Ovary (tissue), 9 donors: Measurements from ENCODE around the gene SCARF2. TPM values are rescaled to one million over a fixed set of nuclear protein-coding genes. Genes with fewer than 3 reads are reported as not detected.

Experiments used
- DNase-seq, 5 donors: peaks; one replicate each; pipeline ENCODE4 v3.0.0-alpha.2; 2019 to 2020
- H3K27ac ChIP-seq, 2 donors: fragments of 200-600 bp; one replicate each; pipeline versions ENCODE4 v1.5.1 to v1.8.0; 2019 to 2022
- H3K27me3 ChIP-seq: fragments of 200-600 bp; one replicate; pipeline ENCODE4 v1.8.0; 2022
- H3K36me3 ChIP-seq: fragments of 200-600 bp; sonication (generic); one replicate; pipeline ENCODE4 v1.5.1; 2019
- H3K4me1 ChIP-seq: one replicate; pipeline ENCODE4 v1.8.1; 2013; ENCODE audit warnings: mild to moderate bottlenecking, moderate library complexity; ENCODE audit not compliant: insufficient read depth
- H3K4me3 ChIP-seq: fragments of 200-600 bp; sonication (generic); one replicate; pipeline ENCODE4 v1.5.1; 2017
- H3K9me3 ChIP-seq, 2 donors: fragments of 200-600 bp in 1 of 2; sonication (generic) in 1 of 2; one replicate each; pipeline versions ENCODE4 v1.5.1 to v1.8.1; 2013 to 2019; ENCODE audit warnings: mild to moderate bottlenecking in 1 of 2, moderate library complexity in 1 of 2
- CTCF ChIP-seq, 3 donors: fragments of 450-650 bp in 2 of 3; fragments of 200-600 bp in 1 of 3; IDR thresholded peaks; one replicate each; pipeline versions ENCODE4 v1.5.1 to v1.8.0; 2016 to 2022; ENCODE audit warnings: antibody characterized with exemption in 3 of 3, mild to moderate bottlenecking in 1 of 3
- EP300 ChIP-seq: sonication (generic); formaldehyde crosslinking; IDR thresholded peaks from one replicate; pipeline ENCODE4 v1.6.1; 2017; ENCODE audit warnings: antibody characterized with exemption
- POLR2A ChIP-seq: fragments of 450-650 bp; IDR thresholded peaks from one replicate; pipeline ENCODE4 v1.6.1; 2017; ENCODE audit warnings: antibody characterized with exemption, mild to moderate bottlenecking, moderate library complexity
- WGBS, 3 donors: extraction: QIAGEN DNeasy Blood & Tissue Kit in 1 of 3; methylation state at CpG; one replicate each; pipeline versions ENCODE4 v1.1.5 to v1.1.7; 2013 to 2017; 5-methylcytosine and 5-hydroxymethylcytosine counted together
- intact Hi-C, 4 donors: fragments of 100-400 bp; cut with DNase I; formaldehyde crosslinking; loops; one replicate each; pipeline versions ENCODE4 v1.11.0 to v1.15.1; 2022 to 2023
- polyA plus RNA-seq, 2 donors: library from polyadenylated mRNA; stranded (reverse); fragments of 200-250 nt in 1 of 2; fragments of 350-450 nt in 1 of 2; fragmentation: Illumina TruSeq in 1 of 2; extraction: RNeasy Lipid Tissue Mini Kit (QIAGEN cat#74804) in 1 of 2; gene quantifications; one replicate each; pipeline ENCODE4 v1.2.3, GENCODE V29; 2013 to 2014
- total RNA-seq, 7 donors: library from RNA; depleted of rRNA in 2 of 7; stranded (reverse); fragments of >200 nt in 2 of 7; fragmentation: NEBNext Ultra II Directional in 3 of 7; extraction: Animal tissue kit (Norgen Biotek cat#: 25700) in 3 of 7; gene quantifications; one replicate each; pipeline versions ENCODE4 v1.1.0 to v1.2.4, GENCODE V29; 2016 to 2023
- donor health status: DM: no; HTN: no; CAD: no; lungs with moderate emphysema.
- donor health status: DM: no; HTN: no; CAD: no.
- donor health status: Bipolar disorder and iron deficiency.
- donor health status: DM: yes; HTN: yes; CAD: no.
- donor health status: DM: no; HTN: no; CAD: no.
- donor health status: DM: yes; HTN: yes; CAD: no.

Gene SCARF2
- total and polyA plus RNA-seq, 9 donors = 2.1 to 44.6 (median 19.9) TPM

GRCh38 chr22:20428496-20429253 is 8.9 kb downstream of the SCARF2 start:
- intact Hi-C loops = loop anchor here in 1 of 4 donors (10.0 kb wide), 1 partner anchor 146 kb away; no protein-coding TSS in a partner anchor
- H3K27ac ChIP-seq = no peak overlapping the region
- no peak overlapping the region for H3K4me3 ChIP-seq
- peaks cover 1% of the 10 kb centered on the region for H3K4me1 ChIP-seq
- no peak for TF ChIP-seq POLR2A
- TF ChIP-seq EP300 = no peak
- no peak for TF ChIP-seq CTCF (IDR thresholded peaks at IDR 0.05)
- no peaks in the 10 kb centered on the region for H3K36me3 ChIP-seq
- WGBS, 3 donors = 88 to 93% (median 90%) methylated on average over 23 of the region's 23 CpGs
- no peaks in the 10 kb centered on the region for H3K27me3 ChIP-seq
- peak in 2 of 5 donors; percentile 12 to 27 for DNase-seq
- no peaks in the 10 kb centered on the region for H3K9me3 ChIP-seq

- H3K4me3 ChIP-seq = no peak overlapping the region
- DNase-seq = no peak
- H3K36me3 ChIP-seq = no peaks in the 10 kb centered on the region
- H3K27ac ChIP-seq = no peak overlapping the region
- H3K27me3 ChIP-seq = no peaks in the 10 kb centered on the region
- no peaks in the 10 kb centered on the region for H3K9me3 ChIP-seq
- peaks cover 8% of the 10 kb centered on the region for H3K4me1 ChIP-seq
- 87 to 93% (median 91%) methylated on average over 4 of the region's 4 CpGs for WGBS, 3 donors
- intact Hi-C loops = loop anchor here in 1 of 4 donors (10.0 kb wide), 1 partner anchor 147 kb away; no protein-coding TSS in a partner anchor
- TF ChIP-seq EP300 = no peak
- TF ChIP-seq CTCF (IDR thresholded peaks at IDR 0.05) = no peak
- no peak for TF ChIP-seq POLR2A
Observed at GRCh38 chr22:20427945-20428417, 9.6 kb downstream of the SCARF2 start.

GRCh38 chr22:20427104-20427944 is 10.3 kb downstream of the SCARF2 start:
- H3K27ac ChIP-seq = no peak overlapping the region
- no peak overlapping the region for H3K4me3 ChIP-seq
- TF ChIP-seq EP300 (no peak), CTCF (IDR thresholded peaks at IDR 0.05) (no peak), POLR2A (no peak)
- WGBS, 3 donors = 84 to 89% (median 87%) methylated on average over 8 of the region's 8 CpGs
- peak in 1 of 5 donors; percentile 11 for DNase-seq
- H3K9me3 ChIP-seq = no peaks in the 10 kb centered on the region
- intact Hi-C loops = loop anchor here in 1 of 4 donors (10.0 kb wide), 1 partner anchor 147 kb away; no protein-coding TSS in a partner anchor
- no peaks in the 10 kb centered on the region for H3K36me3 ChIP-seq
- peaks cover 12% of the 10 kb centered on the region for H3K4me1 ChIP-seq
- no peaks in the 10 kb centered on the region for H3K27me3 ChIP-seq

GRCh38 chr22:20426259-20426615 is 11.4 kb downstream of the SCARF2 start:
- no peak overlapping the region for H3K4me3 ChIP-seq
- no peaks in the 10 kb centered on the region for H3K36me3 ChIP-seq
- H3K27me3 ChIP-seq = no peaks in the 10 kb centered on the region
- TF ChIP-seq POLR2A = no peak
- no peak for TF ChIP-seq CTCF (IDR thresholded peaks at IDR 0.05)
- TF ChIP-seq EP300 = no peak
- H3K27ac ChIP-seq = no peak overlapping the region
- no peak for DNase-seq
- H3K4me1 ChIP-seq = peaks cover 12% of the 10 kb centered on the region
- H3K9me3 ChIP-seq = no peaks in the 10 kb centered on the region
- 87 to 90% (median 90%) methylated on average over 12 of the region's 12 CpGs for WGBS, 3 donors
- intact Hi-C loops = loop anchor here in 1 of 4 donors (10.0 kb wide), 1 partner anchor 149 kb away; no protein-coding TSS in a partner anchor
